ENCODE measurements around the gene ZNF860. TPM values are rescaled to one million over a fixed set of nuclear protein-coding genes. Genes with fewer than 3 reads are reported as not detected.

Gene ZNF860
- total RNA-seq, 1 experiment from 2014 or later, result 12.5 TPM

- Mint-ChIP-seq H3K27me3 (ENCODE audit: insufficient read depth, unreplicated experiment) (no peaks in the 10 kb centered on the region), H3K27ac (ENCODE audit: low read depth, unreplicated experiment) (no peak overlapping the region), H3K9me3 (ENCODE audit: unreplicated experiment) (peaks cover 7% of the 10 kb centered on the region), H3K4me1 (ENCODE audit: insufficient read depth, unreplicated experiment) (peaks cover 8% of the 10 kb centered on the region), H3K4me3 (ENCODE audit: unreplicated experiment) (no peak overlapping the region), H3K36me3 (ENCODE audit: insufficient read depth, unreplicated experiment) (no peaks in the 10 kb centered on the region)
- no TSS peak for BruUV-seq (replicated peaks)
- POLR2A ChIA-PET, result no interaction called here
- intact Hi-C loops (cut with micrococcal nuclease), result no loop called here
- TF ChIP-seq, protein P1, sequence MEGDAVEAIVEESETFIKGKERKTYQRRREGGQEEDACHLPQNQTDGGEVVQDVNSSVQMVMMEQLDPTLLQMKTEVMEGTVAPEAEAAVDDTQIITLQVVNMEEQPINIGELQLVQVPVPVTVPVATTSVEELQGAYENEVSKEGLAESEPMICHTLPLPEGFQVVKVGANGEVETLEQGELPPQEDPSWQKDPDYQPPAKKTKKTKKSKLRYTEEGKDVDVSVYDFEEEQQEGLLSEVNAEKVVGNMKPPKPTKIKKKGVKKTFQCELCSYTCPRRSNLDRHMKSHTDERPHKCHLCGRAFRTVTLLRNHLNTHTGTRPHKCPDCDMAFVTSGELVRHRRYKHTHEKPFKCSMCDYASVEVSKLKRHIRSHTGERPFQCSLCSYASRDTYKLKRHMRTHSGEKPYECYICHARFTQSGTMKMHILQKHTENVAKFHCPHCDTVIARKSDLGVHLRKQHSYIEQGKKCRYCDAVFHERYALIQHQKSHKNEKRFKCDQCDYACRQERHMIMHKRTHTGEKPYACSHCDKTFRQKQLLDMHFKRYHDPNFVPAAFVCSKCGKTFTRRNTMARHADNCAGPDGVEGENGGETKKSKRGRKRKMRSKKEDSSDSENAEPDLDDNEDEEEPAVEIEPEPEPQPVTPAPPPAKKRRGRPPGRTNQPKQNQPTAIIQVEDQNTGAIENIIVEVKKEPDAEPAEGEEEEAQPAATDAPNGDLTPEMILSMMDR (IDR thresholded peaks at IDR 0.05; ENCODE audit: unreplicated experiment), result no peak
- CTCF ChIA-PET, result interaction anchor here (0.9 to 4.9 kb wide), 4 partner anchors 15 to 106 kb away, joined by 3 to 28 read pairs (median 4); no protein-coding TSS in a partner anchor
- DNase-seq (ENCODE audit: unreplicated experiment), result no peak
Observed at GRCh38 chr3:32037932-32038267, 56.4 kb downstream of the ZNF860 start.

- DNase-seq (ENCODE audit: unreplicated experiment), result no peak
- Mint-ChIP-seq H3K4me3 (ENCODE audit: unreplicated experiment) (no peak overlapping the region), H3K27ac (ENCODE audit: low read depth, unreplicated experiment) (no peak overlapping the region), H3K27me3 (ENCODE audit: insufficient read depth, unreplicated experiment) (no peaks in the 10 kb centered on the region), H3K9me3 (ENCODE audit: unreplicated experiment) (peaks cover 7% of the 10 kb centered on the region), H3K36me3 (ENCODE audit: insufficient read depth, unreplicated experiment) (no peaks in the 10 kb centered on the region), H3K4me1 (ENCODE audit: insufficient read depth, unreplicated experiment) (peaks cover 18% of the 10 kb centered on the region)
- intact Hi-C loops (cut with micrococcal nuclease), result no loop called here
- POLR2A ChIA-PET, result interaction anchor here (1.1 kb wide), 1 partner anchor 15 kb away, joined by 4 read pairs; no protein-coding TSS in a partner anchor
- TF ChIP-seq, protein P1 (IDR thresholded peaks at IDR 0.05; ENCODE audit: unreplicated experiment), result no peak
- BruUV-seq (replicated peaks), result no TSS peak
- CTCF ChIA-PET, result interaction anchor here (1.3 kb wide), 1 partner anchor 22 kb away, joined by 3 read pairs; no protein-coding TSS in a partner anchor
Observed at GRCh38 chr3:32041316-32041715, 59.8 kb downstream of the ZNF860 start.

Other genes starting within 250 kb of the ZNF860 start
- gene OSBPL10, start 488 bp upstream of the ZNF860 start, total RNA-seq (2022), result 128 and 172 TPM in 2 replicates
- gene GPD1L, start 124.9 kb downstream of the ZNF860 start, total RNA-seq (2022), result 8.5 and 9.7 TPM in 2 replicates